K562 (cell line): ENCODE data around the gene CNDP2. TPM values are rescaled to one million over a fixed set of nuclear protein-coding genes. Genes with fewer than 3 reads are reported as not detected.

Experiments
- ATAC-seq: fragments of 200-7000 bp; cut with Tn5 transposase; 3 replicates; pipeline ENCODE4 v1.9.1; 2020; ENCODE audit warnings: moderate library complexity
- BruUV-seq: library from RNA; stranded (reverse); fragments of 400-500 nt; replicated peaks from 2 replicates; lab custom pipeline; 2021; lab: Mats Ljungman, UMichigan
- CTCF ChIA-PET: fragments of 300-600 bp; formaldehyde crosslinking; extraction: SDS; loops from one replicate; lab custom pipeline; 2021; ENCODE audit warnings: low intra/inter-chr PET ratio; lab: Yijun Ruan, JAX
- POLR2A ChIA-PET: fragments of 300-600, 350-650 bp; sonication (Branson Sonifier 250); formaldehyde crosslinking; extraction: SDS; loops from one replicate; lab custom pipeline; 2021; ENCODE audit warnings: antibody characterized with exemption, inconsistent platforms; lab: Yijun Ruan, JAX
- DNase-seq, 4 experiments: peaks; one replicate each; pipeline versions ENCODE4 v3.0.0 to v3.0.0-alpha.2; 2011 to 2018; ENCODE audit warnings: low spot score in 3 of 4, mixed read lengths in 3 of 4; ENCODE audit errors: extremely low read depth in 1 of 4
- FAIRE-seq: peaks from 2 replicates; lab custom pipeline; 2011; peaks lifted over from hg19 to GRCh38; lab: Jason Lieb, UNC
- H2AFZ ChIP-seq: 2 replicates; pipeline ENCODE4 v1.6.0; 2011; ENCODE audit warnings: low read depth, low read length, control low read depth, inconsistent platforms
- H3K27ac ChIP-seq: fragments of 200-600 bp; 3 replicates; pipeline ENCODE4 v1.8.0; 2011; ENCODE audit warnings: low read depth, mild to moderate bottlenecking, control low read depth, inconsistent platforms, low read length, moderate library complexity, mixed read lengths; ENCODE audit errors: extremely low read depth
- H3K27me3 ChIP-seq, 2 experiments: fragments of 300-600 bp in 1 of 2; 2 replicates in 1 of 2; 3 replicates in 1 of 2; pipeline versions ENCODE4 v1.6.0 to v1.8.0; 2011; ENCODE audit warnings: inconsistent platforms in 2 of 2, low read length in 2 of 2, mild to moderate bottlenecking in 1 of 2, mixed read lengths in 1 of 2, moderate library complexity in 1 of 2; ENCODE audit not compliant: control insufficient read depth in 2 of 2, insufficient read depth in 2 of 2
- H3K36me3 ChIP-seq: fragments of 300-600 bp; 3 replicates; pipeline ENCODE4 v1.8.0; 2011; ENCODE audit warnings: mild to moderate bottlenecking, low read length, inconsistent platforms; ENCODE audit not compliant: control insufficient read depth, insufficient read depth
- H3K4me1 ChIP-seq, 2 experiments: fragments of 200-600 bp in 1 of 2; replicated peaks in 1 of 2; 2 replicates in 1 of 2; 3 replicates in 1 of 2; pipeline versions ENCODE4 v1.5.1 to v1.8.0; 2011; ENCODE audit warnings: inconsistent platforms in 2 of 2, low read length in 2 of 2, mild to moderate bottlenecking in 1 of 2, mixed read lengths in 1 of 2, moderate library complexity in 1 of 2; ENCODE audit not compliant: control insufficient read depth in 2 of 2, insufficient read depth in 2 of 2
- H3K4me2 ChIP-seq: 2 replicates; pipeline ENCODE4 v1.6.1; 2011; ENCODE audit warnings: low read length, control low read depth, inconsistent platforms, mixed read lengths; ENCODE audit not compliant: insufficient read depth
- H3K4me3 ChIP-seq: fragments of 200-600 bp; sonication (generic), shearing (Covaris generic); 2 replicates; pipeline ENCODE4 v1.5.1; 2016; ENCODE audit warnings: control low read depth, inconsistent platforms
- H3K79me2 ChIP-seq: fragments of 200-600 bp; 3 replicates; pipeline ENCODE4 v1.8.0; 2011; ENCODE audit warnings: low read length, inconsistent platforms; ENCODE audit not compliant: control insufficient read depth, insufficient read depth
- H3K9ac ChIP-seq, 2 experiments: 2 replicates each; pipeline versions ENCODE4 v1.6.0 to v1.6.1; 2011; ENCODE audit warnings: low read depth in 2 of 2, low read length in 2 of 2, control low read depth in 1 of 2, inconsistent platforms in 1 of 2, mild to moderate bottlenecking in 1 of 2, mixed read lengths in 1 of 2; ENCODE audit not compliant: insufficient read depth in 1 of 2
- H3K9me1 ChIP-seq: one replicate; pipeline ENCODE4 v1.6.0; 2011; ENCODE audit warnings: inconsistent platforms, mild to moderate bottlenecking, low read length, moderate library complexity; ENCODE audit not compliant: control insufficient read depth, insufficient read depth
- H3K9me3 ChIP-seq: replicated peaks from 2 replicates; pipeline ENCODE4 v1.5.1; 2011; ENCODE audit warnings: low read depth, low read length, inconsistent platforms; ENCODE audit not compliant: control insufficient read depth, insufficient read depth
- H4K20me1 ChIP-seq: replicated peaks from 2 replicates; pipeline ENCODE4 v1.6.1; 2011; ENCODE audit warnings: low read length, inconsistent platforms, mixed read lengths; ENCODE audit not compliant: control insufficient read depth, insufficient read depth
- ZNF3 ChIP-seq: fragments of 250-450 bp; sonication (Bioruptor Pico); IDR thresholded peaks from 2 replicates; pipeline ENCODE4 v1.5.0; 2021; ENCODE audit warnings: mild to moderate bottlenecking, moderate library complexity
- WGBS: fragments of 100-300 bp; shearing (Covaris generic); methylation state at CpG from one replicate; pipeline ENCODE4 v1.1.6; 2016; ENCODE audit warnings: low coverage, mixed read lengths; ENCODE audit not compliant: insufficient coverage; ENCODE audit errors: missing lambda C conversion rate; 5-methylcytosine and 5-hydroxymethylcytosine counted together
- in situ Hi-C: fragments of 300-500 bp; cut with MboI; formaldehyde crosslinking; loops from 4 replicates; pipeline ENCODE4 v1.15.0; 2018; ENCODE audit warnings: inconsistent platforms, mixed read lengths
- intact Hi-C: fragments of 100-400 bp; cut with micrococcal nuclease; formaldehyde crosslinking; loops from 2 replicates; pipeline ENCODE4 v1.14.2; 2022
- polyA plus RNA-seq, 8 experiments: library from polyadenylated mRNA; depleted of rRNA in 4 of 8; stranded (reverse) in 5 of 8; unstranded in 3 of 8; fragments of >200 nt; fragmentation: Nextera tagmentation in 2 of 8; fragmentation: Illumina TruSeq in 1 of 8; extraction: Ambion mirVana in 2 of 8; extraction: Trizol in 1 of 8; gene quantifications; 2 replicates each; pipeline versions ENCODE4 v1.2.1 to v1.2.3, GENCODE V29; 2011 to 2014; ENCODE audit warnings: inconsistent platforms in 1 of 8, missing spikeins in 1 of 8
- total RNA-seq, 7 experiments: library from RNA; depleted of rRNA in 6 of 7; stranded (reverse); fragments of >200 nt in 6 of 7; fragmentation: Illumina TruSeq in 2 of 7; extraction: Trizol in 2 of 7; gene quantifications; 2 replicates each; pipeline versions ENCODE4 v1.2.1 to v1.2.3, GENCODE V29; 2011 to 2021; ENCODE audit warnings: low replicate concordance in 1 of 7
- TF ChIP-seq, protein P1 (sequence below): fragments of 200-800 bp; sonication (Bioruptor generic); IDR thresholded peaks from 2 replicates; pipeline ENCODE4 v1.6.1; 2017; ENCODE audit warnings: missing genetic modification characterization, missing compliant biosample characterization
- TF ChIP-seq, protein P2 (sequence below): fragments of 200-400 bp; formaldehyde crosslinking; IDR thresholded peaks from 2 replicates; pipeline ENCODE4 v1.6.1; 2017; ENCODE audit warnings: mild to moderate bottlenecking, low read depth, low read length, moderate library complexity

The CNDP2 gene
- total and polyA plus RNA-seq, 9 of the 15 experiments (the other 6 are each of a cell fraction or from before 2014, with no cell fraction given), result 34.1 to 128 (median 53.8) TPM

DNA sequence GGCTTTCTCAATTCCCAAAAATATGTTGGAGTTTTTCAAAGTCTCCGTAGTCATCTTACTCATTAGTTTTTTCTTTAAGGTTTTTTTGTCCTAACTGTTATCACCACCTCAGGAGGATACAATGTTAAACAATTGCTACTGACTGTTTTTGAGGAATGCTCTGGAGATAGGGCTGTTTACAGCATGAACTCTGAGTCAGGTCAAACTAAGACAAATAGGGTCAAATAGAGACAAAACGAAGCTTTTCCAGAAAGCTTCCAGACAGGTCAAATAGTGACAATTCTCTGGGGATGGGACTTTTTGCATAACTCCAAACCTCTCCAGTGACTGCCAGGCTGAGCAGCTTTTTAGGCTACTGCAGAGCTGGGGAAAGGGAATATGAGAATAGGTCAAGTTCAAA lies 23.9 kb upstream of the CNDP2 start:
- no peak for FAIRE-seq
- Histone ChIP-seq H2AFZ (no peak overlapping the region), H3K27ac (no peak overlapping the region), H4K20me1 (no peaks in the 10 kb centered on the region), H3K27me3 (no peaks in the 10 kb centered on the region), H3K79me2 (no peaks in the 10 kb centered on the region), H3K4me2 (no peak overlapping the region), H3K36me3 (no peaks in the 10 kb centered on the region), H3K9me1 (no peaks in the 10 kb centered on the region), H3K4me1 (no peaks in the 10 kb centered on the region), H3K9me3 (no peaks in the 10 kb centered on the region), H3K9ac (no peak overlapping the region), H3K4me3 (no peak overlapping the region)
- POLR2A ChIA-PET, result no interaction called here
- ATAC-seq, result no peak
- TF ChIP-seq ZNF3 (CRISPR knock-in tag), result no peak
- TF ChIP-seq, protein P1, sequence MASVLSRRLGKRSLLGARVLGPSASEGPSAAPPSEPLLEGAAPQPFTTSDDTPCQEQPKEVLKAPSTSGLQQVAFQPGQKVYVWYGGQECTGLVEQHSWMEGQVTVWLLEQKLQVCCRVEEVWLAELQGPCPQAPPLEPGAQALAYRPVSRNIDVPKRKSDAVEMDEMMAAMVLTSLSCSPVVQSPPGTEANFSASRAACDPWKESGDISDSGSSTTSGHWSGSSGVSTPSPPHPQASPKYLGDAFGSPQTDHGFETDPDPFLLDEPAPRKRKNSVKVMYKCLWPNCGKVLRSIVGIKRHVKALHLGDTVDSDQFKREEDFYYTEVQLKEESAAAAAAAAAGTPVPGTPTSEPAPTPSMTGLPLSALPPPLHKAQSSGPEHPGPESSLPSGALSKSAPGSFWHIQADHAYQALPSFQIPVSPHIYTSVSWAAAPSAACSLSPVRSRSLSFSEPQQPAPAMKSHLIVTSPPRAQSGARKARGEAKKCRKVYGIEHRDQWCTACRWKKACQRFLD (CRISPR knock-in tag), result no peak
- CTCF ChIA-PET, result no interaction called here
- no peak for DNase-seq
- no TSS peak for BruUV-seq
- 0% methylated on average over 2 of the region's 2 CpGs for WGBS
- intact Hi-C loops, result no loop called here
- in situ Hi-C loops, result no loop called here

DNA sequence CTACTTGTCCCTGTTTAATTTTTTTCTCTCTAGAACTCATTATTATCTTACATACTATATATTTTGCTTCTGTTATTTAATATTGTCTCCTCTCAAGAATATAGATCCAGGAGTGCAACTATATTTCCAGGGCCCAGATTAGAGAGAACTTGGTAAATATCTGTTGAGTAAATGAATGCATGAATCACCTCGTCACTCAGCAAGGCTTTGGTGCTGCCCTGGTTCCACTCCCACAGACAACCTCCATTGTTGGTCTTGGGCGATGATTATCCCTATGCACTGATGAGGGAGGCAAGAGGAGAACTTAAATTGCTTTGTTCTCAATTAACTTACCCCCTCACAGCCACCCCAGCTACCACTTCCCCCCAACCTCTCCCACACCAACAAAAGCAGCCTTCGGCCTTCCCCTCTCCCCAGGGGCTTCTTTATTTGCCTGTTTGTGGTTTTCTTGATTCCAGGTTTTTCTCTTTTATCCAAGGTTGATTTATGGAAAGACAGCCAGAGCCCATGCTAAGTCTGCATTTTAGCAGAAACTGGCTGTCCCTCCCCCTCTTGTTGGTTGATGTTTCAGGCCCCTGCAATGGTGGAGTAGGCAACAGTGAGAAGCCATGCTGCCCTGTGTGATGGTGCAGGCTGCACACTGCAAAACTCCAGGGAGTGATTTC lies 22.1 kb upstream of the CNDP2 start:
- DNase-seq, result no peak
- H3K27me3 ChIP-seq, result no peaks in the 10 kb centered on the region
- H4K20me1 ChIP-seq, result no peaks in the 10 kb centered on the region
- in situ Hi-C loops, result no loop called here
- ChIA-PET CTCF (no interaction called here), POLR2A (no interaction called here)
- H3K36me3 ChIP-seq, result no peaks in the 10 kb centered on the region
- no peak overlapping the region for H3K4me2 ChIP-seq
- H3K9me1 ChIP-seq, result no peaks in the 10 kb centered on the region
- 12% methylated on average over 3 of the region's 3 CpGs for WGBS
- no peak overlapping the region for H3K9ac ChIP-seq
- no peak overlapping the region for H2AFZ ChIP-seq
- no peaks in the 10 kb centered on the region for H3K9me3 ChIP-seq
- intact Hi-C loops, result no loop called here
- no peak overlapping the region for H3K27ac ChIP-seq
- BruUV-seq, result no TSS peak
- H3K79me2 ChIP-seq, result no peaks in the 10 kb centered on the region
- H3K4me1 ChIP-seq, result peaks cover 0 to 3% of the 10 kb centered on the region in 2 experiments; a peak in 2 of 5 replicates
- ATAC-seq, result no peak
- no peak for FAIRE-seq
- no peak overlapping the region for H3K4me3 ChIP-seq
- TF ChIP-seq, protein P2, sequence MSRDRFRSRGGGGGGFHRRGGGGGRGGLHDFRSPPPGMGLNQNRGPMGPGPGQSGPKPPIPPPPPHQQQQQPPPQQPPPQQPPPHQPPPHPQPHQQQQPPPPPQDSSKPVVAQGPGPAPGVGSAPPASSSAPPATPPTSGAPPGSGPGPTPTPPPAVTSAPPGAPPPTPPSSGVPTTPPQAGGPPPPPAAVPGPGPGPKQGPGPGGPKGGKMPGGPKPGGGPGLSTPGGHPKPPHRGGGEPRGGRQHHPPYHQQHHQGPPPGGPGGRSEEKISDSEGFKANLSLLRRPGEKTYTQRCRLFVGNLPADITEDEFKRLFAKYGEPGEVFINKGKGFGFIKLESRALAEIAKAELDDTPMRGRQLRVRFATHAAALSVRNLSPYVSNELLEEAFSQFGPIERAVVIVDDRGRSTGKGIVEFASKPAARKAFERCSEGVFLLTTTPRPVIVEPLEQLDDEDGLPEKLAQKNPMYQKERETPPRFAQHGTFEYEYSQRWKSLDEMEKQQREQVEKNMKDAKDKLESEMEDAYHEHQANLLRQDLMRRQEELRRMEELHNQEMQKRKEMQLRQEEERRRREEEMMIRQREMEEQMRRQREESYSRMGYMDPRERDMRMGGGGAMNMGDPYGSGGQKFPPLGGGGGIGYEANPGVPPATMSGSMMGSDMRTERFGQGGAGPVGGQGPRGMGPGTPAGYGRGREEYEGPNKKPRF, result no peak
